HL-60/S4 treated with phorbol 12-myristate 13-acetate at 8.2 ng/mL for 4 days and 3 days (cell line): ENCODE data around the gene LRG1.
"Not testable (repeated sequence)": the region's sequence is repeated elsewhere in the genome, so short reads cannot be mapped to it uniquely, and the experiment has no call there.

ENCODE experiments used
- in situ Hi-C: fragments of 300-500 bp; cut with MboI; formaldehyde crosslinking; loops from 2 replicates; pipeline ENCODE4 v1.15.0; 2022; ENCODE audit warnings: low sequenced_read_pairs

Gene LRG1

GRCh38 chr19:4531562-4532165, 8.2 kb downstream of the LRG1 start:
- in situ Hi-C loops: no loop called here

DNA sequence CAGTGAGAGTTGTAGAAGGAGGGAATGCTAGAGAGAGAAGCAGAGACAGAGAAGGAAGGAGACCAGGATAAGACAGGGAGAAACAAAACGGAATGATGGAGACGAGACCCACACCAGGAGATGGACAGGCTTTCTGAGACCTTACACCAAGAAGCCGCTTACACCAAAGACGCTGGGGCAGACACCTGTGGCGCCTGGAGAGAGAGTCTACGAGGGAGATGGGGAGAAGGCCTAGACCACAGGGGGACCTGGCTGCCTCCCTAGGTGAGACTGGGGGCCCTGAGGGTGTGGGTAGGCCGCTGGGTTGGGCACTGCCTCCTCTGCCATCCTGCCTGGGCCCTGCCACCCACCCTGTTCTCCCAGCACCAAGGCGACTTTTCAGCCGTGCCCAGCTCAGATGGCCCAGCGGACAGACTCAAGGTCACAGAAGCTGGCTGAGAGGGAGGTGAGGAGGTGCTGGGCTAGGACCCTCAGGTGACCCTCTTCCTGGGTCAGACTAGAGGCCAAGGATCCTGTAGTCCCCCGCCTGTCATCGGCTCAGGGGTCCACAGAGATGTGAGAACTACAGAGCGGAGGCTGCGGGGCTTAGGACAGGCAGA, 9.8 kb downstream of the LRG1 start:
- in situ Hi-C loops: no loop called here

- in situ Hi-C loops: no loop called here
These were observed 11.0 kb downstream of the LRG1 start for GRCh38 chr19:4528843-4529242.

DNA sequence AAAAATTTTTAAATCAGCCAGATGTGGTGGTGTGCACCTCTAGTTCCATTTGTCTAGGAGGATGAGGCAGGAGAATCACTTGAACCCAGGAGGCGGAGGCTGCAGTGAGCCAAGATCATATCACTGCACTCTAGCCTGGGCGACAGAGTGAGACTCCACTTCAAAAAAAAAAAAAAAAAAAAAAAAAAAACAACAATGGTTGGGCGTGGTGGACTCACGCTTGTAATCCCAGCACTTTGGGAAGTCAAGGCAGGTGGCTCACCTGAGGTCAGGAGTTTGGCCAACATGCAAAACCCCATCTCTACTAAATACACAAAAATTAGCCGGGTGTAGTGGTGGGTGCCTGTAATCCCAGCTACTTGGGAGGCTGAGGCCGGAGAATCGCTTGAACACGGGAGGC, 12.5 kb downstream of the LRG1 start:
- in situ Hi-C loops: not testable (repeated sequence)

- in situ Hi-C loops: no loop called here
These were observed 14.3 kb downstream of the LRG1 start for GRCh38 chr19:4525563-4526002.

GRCh38 chr19:4524808-4525562, 14.9 kb downstream of the LRG1 start:
- in situ Hi-C loops: no loop called here

DNA sequence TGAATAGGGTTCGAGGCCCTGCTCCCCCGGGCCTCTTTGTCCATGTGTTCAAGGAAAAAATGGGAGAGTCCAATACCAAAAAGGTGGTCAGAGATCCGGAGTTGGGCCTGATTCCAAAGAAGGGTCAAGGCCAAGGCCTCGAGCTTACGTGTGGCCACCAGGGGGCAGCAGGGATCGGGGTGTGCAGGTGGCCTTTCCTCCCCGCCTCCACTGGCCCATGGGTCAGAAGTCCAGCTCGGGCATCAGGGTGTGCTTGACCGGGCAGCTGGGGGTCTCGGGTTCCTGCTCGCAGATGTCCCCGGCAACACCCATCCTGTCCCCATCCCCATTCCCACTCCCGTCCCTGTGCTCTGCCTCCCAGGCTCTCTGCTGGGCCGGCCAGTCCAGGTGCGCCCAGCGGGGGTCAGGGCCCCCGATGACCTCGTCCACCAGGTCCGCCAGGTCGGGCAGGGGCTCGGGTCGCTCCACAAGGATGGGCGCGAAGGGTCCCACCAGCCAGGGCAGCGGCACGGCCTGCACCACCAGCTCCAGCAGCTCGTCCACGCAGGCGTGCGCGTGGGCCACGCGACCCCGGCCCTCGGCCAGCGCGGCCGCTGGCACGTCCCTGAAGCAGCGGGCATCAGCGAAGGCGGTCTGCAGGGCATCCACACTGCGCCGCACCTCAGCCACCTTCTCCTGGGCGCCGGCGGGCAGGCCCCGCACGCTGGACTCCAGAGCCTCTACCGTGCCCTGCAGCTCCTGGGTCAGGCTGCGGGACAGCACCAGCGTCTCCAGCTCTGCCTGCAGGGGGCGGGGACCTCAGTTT, 16.3 kb downstream of the LRG1 start:
- in situ Hi-C loops: no loop called here

DNA sequence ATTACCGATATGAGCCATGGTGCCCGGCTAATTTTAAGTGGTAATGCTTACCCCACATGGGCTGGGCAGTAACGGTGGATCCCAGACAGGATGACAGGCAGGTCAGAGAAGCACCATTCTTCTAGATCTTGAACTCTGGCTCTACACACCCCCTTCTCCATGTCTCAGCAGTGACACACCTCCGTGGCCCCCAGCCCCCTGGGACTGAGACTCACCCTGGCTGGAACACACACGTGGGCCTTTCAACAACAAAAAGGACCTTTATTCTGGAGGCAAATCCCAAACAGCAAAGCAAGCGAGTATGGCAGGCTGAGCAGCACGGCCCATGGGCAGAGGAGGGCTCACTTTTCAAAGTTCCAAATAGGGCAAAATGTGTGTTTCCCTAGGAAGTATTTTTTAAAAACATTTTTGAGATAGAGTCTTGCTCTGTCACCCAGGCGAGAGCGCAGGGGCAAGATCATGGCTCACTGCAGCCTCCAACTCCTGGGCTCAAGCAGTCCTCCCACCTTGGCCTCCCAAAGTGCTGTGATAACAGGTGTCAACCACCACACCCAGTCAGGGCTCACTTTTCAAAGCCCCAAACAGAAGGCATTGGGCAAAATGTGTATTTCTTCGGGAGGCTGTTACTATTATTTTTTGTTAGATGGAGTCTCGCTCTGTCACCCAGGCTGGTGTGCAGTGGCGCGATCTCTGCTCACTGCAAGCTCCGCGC, 17.4 kb downstream of the LRG1 start:
- in situ Hi-C loops: no loop called here

DNA sequence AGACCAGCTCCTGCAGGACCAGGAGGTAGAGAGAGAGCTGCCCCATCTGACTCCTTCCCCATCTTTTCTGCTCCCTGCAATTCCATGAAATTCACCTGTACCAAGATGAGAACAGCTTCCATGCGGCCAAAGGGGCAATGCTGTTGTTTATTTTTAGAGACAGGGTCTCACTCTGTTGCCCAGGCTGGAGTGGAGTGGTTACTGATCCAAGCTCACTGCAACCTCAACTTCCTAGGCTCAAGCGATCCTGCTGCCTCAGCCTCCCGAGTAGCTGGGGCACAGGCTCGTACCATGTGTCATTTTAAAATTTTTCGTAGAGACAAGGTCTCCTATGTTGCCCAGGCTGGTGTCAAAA, 18.0 kb downstream of the LRG1 start:
- in situ Hi-C loops: no loop called here

GRCh38 chr19:4521170-4521887, 18.5 kb downstream of the LRG1 start:
- in situ Hi-C loops: no loop called here

DNA sequence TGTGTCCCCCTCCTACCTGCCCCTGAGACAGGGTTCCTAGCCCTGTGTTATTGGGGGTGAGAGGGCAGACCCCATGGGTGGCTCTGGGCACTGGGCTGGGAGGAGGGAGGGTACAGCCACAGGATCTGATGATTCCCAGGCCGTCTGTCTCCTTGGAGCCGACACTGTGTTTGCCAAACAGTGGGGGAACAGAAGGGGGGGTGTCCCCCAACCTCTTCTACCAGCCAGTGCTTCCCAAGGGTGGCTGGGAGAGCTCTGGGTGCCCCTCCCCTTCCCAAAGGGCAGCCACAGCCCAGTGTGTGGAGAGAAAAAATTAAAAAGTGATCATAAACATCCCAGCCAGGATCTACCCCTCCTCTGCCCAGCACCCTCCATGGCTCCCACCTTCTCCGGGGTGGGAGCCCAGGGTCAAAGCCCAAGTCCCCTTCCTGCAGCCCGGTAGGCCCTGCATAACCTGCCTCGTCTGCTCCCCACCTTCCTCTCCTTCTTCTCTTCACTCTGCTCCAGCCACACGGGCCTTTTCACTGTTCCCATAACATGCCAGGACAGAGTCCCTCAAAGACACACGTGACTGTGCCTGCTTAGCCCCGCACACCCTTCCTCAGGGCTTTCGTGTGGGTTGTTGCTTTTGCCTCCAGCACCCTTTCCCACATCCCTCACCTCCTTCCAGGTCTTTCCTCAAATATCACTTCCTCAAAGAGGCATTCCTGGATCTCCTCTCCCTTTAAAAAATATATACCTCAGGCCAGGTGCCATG, 20.1 kb downstream of the LRG1 start:
- in situ Hi-C loops: no loop called here

- in situ Hi-C loops: no loop called here
These were observed 20.7 kb downstream of the LRG1 start for GRCh38 chr19:4519172-4519496.

GRCh38 chr19:4518345-4519171, 21.3 kb downstream of the LRG1 start, which contains the start of gene PLIN4:
Gene PLIN4 (minus strand): TSS chr19:4518486. CDS start chr19:4518272, 214 bp downstream.
- in situ Hi-C loops: no loop called here

DNA sequence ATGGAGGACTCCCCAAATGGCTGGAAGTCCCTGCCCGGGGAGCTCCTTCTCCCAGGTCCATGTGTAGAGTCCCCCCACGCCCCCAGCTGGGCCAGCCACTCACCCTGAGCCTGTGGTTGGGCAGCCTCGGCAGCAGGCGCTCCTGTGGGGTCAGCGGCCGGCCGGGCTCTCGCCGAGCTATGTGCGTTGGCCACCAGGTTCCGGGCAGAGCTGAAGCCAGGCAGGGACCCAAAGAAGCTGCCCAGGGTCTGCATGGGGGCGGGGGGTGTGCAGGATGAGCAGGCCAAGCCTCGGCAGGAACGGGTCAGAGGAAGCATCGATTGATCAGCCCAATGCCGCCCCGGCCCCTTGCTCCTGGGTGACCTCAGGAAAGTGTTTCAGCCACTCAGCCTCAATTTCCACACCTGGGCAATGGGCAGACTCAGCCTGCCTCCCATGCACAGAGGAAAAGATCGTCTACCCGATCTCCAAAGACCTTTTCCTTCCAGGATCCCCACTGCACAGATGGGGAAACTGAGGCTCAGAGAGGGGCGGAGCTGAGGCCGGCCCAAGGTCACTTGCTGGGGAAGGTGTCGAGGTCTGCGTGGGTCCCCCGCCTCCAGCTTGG, 22.3 kb downstream of the LRG1 start:
- in situ Hi-C loops: no loop called here

- in situ Hi-C loops: no loop called here
These were observed 22.9 kb downstream of the LRG1 start for GRCh38 chr19:4516939-4517300.

DNA sequence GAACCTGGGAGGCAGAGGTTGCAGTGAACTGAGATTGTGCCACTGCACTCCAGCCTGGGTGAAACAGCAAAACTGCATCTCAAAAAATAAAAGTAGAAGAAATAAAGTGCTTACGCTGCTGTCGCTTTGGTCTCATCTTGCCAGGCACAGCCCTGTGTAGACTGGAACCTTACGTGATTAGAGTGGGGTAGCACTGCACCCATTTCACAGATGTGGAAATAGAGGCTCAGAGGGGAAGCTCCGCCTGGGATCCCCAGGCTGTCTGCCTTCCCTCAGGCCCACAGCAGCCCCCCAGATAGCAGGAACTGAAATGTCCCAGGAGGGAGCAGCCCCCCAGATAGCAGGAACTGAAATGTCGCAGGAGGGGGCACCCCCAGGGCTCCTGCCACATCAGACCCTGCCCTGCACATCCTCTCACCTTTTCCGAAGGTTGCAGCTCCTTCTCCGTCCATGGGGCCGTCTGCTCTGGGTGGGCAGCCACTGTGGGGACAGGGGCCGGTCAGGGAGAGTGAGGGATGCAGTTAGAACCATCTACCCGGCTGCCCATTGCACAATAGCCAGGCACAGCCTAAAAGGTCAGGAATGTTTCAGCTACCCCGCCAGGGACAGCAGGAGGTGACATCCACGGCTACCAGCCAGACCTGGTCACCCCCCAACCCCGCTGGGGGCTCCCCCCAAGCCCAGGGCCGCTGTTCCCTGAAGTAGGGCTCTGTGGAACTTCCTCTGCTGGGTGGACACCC, 23.5 kb downstream of the LRG1 start:
- in situ Hi-C loops: no loop called here

- in situ Hi-C loops: no loop called here
These were observed 24.1 kb downstream of the LRG1 start for GRCh38 chr19:4515732-4516131.

GRCh38 chr19:4513248-4513647, 26.6 kb downstream of the LRG1 start:
- in situ Hi-C loops: no loop called here
